ENCODE data around the gene CCDC97.

- no peak for TF ChIP-seq CTCF (IDR thresholded peaks at IDR 0.05; ENCODE audit: poor library complexity, severe bottlenecking)
- TF ChIP-seq POLR2AphosphoS5 (IDR thresholded peaks at IDR 0.05) = no peak
- TF ChIP-seq SMC3 (conservative IDR thresholded peaks at IDR 0.05; ENCODE audit: poor library complexity) = no peak
Measured at GRCh38 chr19:41307954-41308449, 2.0 kb upstream of the CCDC97 start.

All from neural cell (in vitro differentiated cells).